NCI-H1930 (cell line): ENCODE data around the gene MKRN2OS.

Source experiments
- DNase-seq, 2 experiments: peaks; one replicate each; lab custom pipeline; 2025; lab: John Stamatoyannopoulos, UW

Gene MKRN2OS

DNA sequence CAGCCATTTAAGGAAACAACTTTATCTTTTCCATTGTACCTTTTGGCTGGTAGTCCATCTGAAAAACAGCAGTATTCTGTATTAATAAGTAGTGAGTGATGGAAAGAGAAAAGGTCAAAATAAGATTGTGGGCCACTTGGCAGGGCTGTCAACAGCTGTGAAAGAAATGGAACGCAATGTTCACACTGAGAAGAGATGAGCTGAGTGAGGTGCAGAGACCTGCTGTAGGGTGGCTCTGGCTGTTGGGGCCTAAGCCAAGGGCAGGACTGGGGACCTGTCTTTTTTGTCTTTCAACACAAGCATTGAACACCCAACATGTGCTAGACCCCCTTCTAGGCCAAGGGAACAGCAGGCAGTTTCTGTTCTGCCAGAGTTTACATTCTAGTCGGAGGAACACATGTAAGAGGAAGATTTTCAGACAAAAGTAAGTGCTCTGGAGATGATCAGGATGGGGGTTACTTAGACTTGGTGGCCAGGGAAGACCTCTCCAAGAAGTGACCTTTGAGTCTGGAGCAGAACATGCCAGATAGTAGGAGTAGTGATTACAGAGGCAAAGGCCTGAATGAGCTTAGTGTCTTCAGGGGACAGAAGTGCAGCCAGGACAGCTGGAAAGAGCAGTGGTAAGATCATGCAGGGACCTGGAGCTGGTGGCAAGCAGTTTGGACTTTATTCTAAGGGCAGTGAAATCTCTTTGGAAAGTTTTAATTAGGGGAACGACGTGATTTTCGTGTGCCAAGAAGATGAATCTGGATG, 31.4 kb downstream of the MKRN2OS start:
- no peak for DNase-seq

DNA sequence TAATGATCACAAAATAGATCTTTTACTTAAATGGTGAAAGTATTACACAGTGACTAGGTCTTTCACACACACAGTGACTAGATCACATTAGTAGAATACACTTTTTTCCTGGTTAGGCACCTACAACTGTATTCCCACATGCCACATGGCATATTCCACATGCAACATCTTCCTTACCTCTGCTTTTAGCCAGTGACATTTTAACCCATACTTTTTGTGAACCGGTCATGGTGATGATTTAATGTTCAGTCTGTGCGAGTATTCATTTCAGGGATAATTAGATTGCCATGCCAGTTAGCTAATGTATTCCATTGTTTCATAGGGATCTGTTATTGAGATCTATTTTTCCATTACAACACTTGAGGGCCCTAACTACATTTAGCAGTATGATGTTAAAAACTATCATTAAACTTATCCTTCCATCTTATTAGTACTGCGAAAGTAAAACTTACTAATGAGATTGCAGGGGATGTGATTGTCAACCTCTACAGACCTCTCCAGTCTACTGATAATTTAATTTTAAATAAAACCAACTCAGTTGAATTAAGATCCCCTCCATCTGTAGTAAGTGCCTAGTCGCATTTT, 32.7 kb downstream of the MKRN2OS start:
- DNase-seq = no peak

DNA sequence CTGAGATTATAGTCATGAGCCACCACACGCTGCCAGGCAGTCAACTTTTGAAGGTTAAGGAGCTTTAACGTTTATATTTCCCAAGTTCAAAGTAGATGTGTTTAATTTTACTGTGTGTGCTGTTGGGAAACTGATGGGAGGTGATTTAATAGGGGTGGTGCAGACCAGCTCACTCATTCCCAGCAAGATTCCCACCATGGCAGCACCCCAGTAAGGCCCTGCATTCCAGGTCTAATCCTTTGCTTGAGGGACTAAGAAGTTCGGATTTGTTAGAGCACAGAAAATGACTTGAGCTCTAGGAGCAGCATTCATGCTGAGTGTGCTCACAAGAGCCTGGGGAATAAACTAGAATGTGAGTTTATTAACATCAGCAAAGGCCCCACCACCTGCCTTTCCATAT, 35.8 kb downstream of the MKRN2OS start:
- no peak for DNase-seq

DNA sequence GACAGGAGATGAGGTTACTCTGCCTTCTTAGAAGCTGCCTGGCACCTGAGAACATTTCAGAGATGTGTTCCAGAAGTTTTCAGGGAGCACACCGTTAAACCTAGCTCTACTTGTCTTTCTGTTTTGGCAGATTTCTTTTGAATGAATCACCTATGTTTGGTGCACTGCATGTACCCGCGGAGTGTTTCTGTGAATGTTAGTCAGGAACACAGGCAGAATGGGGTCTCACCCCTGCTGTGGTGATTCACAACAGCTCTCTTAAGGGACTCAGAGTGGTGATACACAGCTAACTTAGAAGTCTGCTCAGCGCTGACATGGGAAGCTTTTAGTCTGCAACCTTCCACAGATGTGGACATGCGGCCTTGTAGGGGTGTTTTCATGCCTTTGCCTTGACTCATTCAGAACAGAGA, 37.0 kb downstream of the MKRN2OS start:
- DNase-seq = no peak

DNA sequence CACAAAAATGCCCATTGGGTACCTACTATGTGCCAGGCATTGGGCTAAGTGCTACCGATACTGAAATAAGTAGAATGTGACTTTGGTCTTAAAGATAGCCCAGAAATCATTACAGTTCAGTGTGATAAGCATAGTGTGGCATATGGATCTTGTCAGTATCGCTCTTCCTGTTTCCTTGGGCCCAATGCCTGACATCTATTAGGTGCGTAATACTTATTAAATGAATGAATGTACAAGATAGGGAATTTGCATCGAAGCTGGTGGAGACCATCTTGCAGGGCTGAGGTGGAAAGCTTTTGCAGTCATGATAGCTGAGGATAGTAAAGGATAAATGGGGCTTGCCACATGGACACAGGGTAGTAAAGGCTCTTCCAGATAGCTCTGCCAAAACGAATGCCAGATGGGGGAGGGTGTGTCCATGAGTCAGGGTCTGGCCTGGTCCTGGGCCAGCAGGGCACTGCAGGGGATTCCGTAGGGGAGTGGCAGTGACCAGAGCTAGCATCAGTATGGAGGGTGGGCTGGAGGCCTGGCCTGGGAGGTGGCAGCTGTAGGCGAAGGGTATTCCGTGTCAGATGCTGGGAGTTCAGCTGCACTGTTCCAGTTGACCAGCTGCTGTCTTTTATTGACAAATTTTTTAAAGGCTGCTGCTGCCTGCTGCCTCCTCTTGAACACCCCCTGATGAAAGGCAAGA, 37.6 kb downstream of the MKRN2OS start:
- DNase-seq = no peak

DNA sequence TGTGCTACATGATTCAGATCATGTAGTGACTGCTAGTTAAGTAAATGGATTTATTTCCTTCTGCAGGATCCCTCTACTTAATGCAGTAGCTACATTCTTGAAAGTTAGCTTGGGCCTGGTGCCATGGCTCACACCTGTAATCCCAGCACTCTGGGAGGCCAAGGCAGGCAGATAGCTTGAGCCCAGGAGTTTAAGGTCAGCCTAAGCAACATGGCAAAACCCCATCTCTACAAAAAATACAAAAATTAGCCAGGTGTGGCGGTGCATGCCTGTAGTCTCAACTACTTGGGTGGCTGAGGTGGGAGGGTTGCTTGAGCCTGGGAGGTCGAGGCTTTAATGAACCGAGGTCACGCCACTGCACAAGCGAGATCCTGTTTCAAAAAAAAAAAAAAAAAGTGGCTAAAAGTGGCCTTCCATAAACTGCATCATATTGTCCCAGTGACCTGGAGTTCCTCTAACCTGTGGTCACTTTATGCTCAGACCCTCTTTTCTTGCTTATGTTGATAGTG, 39.0 kb downstream of the MKRN2OS start:
- DNase-seq = no peak

DNA sequence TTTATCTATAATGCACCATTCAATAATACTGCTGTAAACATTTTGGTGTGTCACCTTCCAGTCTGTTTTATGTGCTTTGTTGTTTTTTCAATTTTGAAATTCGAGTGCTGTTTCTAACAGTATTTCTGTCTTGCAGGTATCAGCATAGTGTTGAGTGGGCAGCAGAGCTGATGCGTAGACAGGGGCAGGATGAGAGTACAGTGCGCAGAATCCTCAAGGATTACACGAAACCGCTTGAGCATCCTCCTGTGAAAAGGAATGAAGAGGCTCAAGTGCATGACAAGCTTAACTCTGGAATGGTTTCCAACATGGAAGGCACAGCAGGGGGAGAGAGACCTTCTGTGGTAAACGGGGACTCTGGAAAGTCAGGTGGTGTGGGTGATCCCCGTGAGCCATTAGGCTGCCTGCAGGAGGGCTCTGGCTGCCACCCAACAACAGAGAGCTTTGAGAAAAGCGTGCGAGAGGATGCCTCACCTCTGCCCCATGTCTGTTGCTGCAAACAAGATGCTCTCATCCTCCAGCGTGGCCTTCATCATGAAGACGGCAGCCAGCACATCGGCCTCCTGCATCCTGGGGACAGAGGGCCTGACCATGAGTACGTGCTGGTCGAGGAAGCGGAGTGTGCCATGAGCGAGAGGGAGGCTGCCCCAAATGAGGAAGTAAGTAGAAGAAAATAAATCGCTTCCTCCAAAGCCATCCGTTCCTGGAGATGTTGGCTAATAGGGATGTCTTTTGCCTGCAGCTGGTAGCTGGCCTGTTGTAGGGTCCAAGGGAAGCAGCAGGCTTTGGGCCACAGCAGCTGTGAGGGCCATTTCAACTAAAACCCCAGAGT, 42.0 kb downstream of the MKRN2OS start:
- DNase-seq = no peak

DNA sequence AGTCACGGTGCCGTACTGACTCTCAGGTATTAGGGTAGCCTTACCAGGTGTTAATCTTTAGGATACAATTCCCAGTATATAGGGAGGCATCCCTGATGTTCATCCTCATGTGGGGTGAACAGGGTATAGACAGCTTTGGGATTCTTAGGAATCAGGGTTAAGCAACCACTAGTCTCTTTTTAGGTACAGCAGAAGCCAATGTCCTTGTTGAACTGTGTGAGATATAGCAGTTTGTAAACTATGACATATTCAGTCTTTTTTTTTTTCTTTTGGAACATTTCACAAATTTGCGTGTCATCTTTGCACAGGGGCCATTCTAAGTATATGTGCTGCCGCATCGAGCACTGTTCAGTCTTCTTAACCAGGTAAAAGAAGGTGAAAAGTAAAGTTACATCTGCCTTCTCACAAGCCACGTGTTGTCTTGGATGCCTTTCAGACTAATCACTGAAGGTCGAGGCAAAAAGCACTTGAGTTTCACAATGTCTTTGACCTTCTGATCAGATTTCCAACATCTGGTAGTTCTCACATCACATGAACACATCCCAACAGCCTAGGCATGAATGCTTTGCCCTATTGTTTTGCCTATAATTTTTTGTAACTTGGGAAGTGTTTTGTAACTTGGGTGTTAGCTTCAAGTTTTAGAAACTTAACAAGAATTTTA, 43.8 kb downstream of the MKRN2OS start:
- no peak for DNase-seq

DNA sequence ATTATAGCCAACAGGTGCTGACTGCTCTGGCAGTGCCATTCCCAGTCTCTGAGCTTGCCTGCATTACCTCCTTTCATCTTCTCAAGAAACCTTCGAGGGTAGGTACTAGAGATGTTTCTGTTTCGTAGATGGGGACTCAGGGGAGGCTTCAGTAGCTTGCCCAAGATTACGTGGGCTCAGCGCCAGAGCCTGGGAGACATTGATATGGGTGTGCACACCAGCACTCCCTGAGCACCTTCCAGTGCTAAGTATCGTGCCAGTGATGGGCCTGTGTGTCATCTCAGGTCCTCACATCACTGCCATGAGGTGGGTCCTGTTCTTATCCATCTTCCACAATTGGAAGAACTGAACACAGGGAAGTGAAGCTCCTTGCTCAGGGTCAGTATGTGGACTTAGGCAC, 45.8 kb downstream of the MKRN2OS start:
- no peak for DNase-seq

DNA sequence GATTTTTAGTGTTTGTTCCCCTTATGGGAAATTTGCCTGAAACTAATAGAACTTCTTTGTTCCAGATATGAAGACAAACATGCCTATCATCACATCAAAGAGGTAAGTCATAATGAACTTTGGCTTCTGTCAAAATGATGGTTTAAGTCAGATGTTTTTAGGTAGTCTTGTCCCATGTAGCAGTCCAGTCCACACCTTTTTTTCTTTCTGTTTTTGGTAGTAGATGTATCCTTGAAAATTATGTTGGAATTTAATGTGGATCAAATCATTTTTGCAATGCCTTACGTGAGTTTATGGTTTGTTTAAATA, 48.9 kb downstream of the MKRN2OS start:
- no peak for DNase-seq

DNA sequence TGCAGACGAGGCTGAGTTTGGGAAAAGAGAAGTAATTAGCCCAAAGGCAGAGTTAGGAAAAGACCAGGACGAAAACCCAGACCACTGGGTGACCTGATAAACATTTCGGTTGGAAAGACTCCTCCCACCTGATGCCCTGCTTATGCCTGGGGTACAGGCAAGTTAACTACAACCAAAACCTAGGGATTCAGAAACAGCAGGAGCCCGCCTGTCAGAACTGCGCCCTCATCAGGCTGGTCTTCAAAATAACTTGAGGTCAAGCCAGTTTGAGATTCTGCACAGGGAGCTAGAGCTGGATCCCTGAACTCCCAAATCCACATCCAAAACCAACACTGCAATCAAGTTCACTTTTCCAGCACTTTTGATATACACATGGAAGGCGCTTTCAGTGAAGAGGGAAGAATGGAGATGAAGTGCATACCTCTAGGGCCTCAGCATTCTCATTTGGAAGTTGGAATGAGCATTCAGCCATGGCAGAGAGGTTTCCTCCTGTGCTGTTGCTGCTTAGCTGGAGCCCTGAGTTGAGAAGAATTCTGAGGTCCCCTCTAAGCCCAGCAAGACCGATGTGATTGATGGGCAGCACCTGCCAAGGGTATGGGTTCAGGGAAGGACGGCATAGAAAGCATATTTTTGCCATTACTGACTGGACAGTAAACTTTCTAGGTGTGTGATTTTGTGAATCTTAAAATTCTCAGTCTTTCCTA, 49.4 kb downstream of the MKRN2OS start:
- no peak for DNase-seq

DNA sequence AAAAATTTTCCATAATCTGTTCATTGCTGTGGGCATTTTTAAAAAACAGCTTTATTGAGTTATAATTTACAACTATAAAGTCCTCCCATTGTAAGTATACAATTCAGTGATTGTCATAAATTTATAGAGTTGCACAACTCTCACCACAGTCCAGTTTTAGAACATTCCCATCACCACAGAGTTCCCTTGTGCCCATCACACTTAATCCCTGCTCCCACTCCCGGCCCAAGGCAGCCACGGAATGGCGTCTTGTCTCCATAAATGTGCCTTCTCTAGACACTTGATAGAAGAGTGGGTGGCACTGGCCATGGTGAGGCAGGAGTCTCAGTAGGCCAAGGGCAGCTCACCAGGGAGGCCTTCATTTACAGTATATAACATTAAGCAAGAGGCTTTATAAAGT, 54.8 kb downstream of the MKRN2OS start:
- no peak for DNase-seq

DNA sequence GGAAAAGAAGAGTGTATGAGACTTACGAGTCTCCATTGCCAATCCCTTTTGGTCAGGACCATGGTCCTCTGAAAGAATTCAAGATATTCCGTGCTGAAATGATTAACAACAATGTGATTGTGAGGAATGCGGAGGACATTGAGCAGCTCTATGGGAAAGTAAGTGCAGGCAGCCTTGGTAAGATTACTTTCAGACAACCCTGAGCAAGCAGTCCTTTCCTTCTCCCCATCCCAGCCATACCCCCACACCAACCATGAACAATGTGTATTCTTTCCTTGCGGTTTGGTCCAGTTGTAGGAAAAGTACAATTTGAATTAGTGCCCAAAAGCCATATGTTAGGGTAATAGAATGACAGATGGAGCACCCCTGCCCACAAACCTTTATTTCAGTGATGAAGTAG, 55.5 kb downstream of the MKRN2OS start:
- DNase-seq = no peak
